ENCODE measurements around the gene EXOSC5. TPM values are rescaled to one million over a fixed set of nuclear protein-coding genes. Genes with fewer than 3 reads are reported as not detected.

Gene EXOSC5
- total and polyA plus RNA-seq, 8 donors: 10.7 to 33.7 (median 14.5) TPM

GRCh38 chr19:41415154-41415571 is 18.0 kb upstream of the EXOSC5 start:
- Histone ChIP-seq H3K27me3 (no peaks in the 10 kb centered on the region), H3K4me1 (peaks cover under 1 to 2% (median 1%) of the 10 kb centered on the region in 3 donors), H3K36me3 (peaks cover 4 to 40% (median 16%) of the 10 kb centered on the region in 3 donors), H3K9me3 (no peaks in the 10 kb centered on the region), H3K4me3 (no peak overlapping the region), H3K27ac (no peak overlapping the region)
- no peak for TF ChIP-seq CTCF (IDR thresholded peaks at IDR 0.05)
- intact Hi-C loops (cut with DNase I): no loop called here
- 78 to 88% methylated on average over 9 of the region's 9 CpGs for WGBS, 2 donors
- peak in 3 of 4 donors; percentile 15 to 67 (median 67) for ATAC-seq
- DNase-seq: peak in 1 of 6 donors; percentile 39
- no peak for FAIRE-seq

GRCh38 chr19:41414461-41414860 is 17.3 kb upstream of the EXOSC5 start:
- Histone ChIP-seq H3K27ac (no peak overlapping the region), H3K27me3 (no peaks in the 10 kb centered on the region), H3K9me3 (no peaks in the 10 kb centered on the region), H3K4me1 (peaks cover 6 to 9% (median 8%) of the 10 kb centered on the region in 3 donors), H3K4me3 (no peak overlapping the region), H3K36me3 (peaks cover 0 to 33% (median 10%) of the 10 kb centered on the region in 3 donors)
- no peak for FAIRE-seq
- TF ChIP-seq CTCF (IDR thresholded peaks at IDR 0.05): no peak
- intact Hi-C loops (cut with DNase I): no loop called here
- no peak for DNase-seq
- WGBS, 2 donors: 90 to 93% methylated on average over 9 of the region's 9 CpGs
- no peak for ATAC-seq

- intact Hi-C loops (cut with DNase I): no loop called here
- DNase-seq (peak in 1 of 6 donors; percentile 48), ATAC-seq (no peak), FAIRE-seq (no peak)
- TF ChIP-seq CTCF (IDR thresholded peaks at IDR 0.05): no peak
- H3K9me3 ChIP-seq: no peaks in the 10 kb centered on the region
- H3K4me1 ChIP-seq: peaks cover 6 to 13% (median 13%) of the 10 kb centered on the region in 3 donors
- H3K36me3 ChIP-seq: peaks cover 0 to 28% (median 6%) of the 10 kb centered on the region in 3 donors
- no peak overlapping the region for H3K27ac ChIP-seq
- 91 to 92% methylated on average over 10 of the region's 10 CpGs for WGBS, 2 donors
- no peak overlapping the region for H3K4me3 ChIP-seq
- no peaks in the 10 kb centered on the region for H3K27me3 ChIP-seq
Observed at GRCh38 chr19:41413947-41414346, 16.8 kb upstream of the EXOSC5 start.

GRCh38 chr19:41412953-41413352 is 15.8 kb upstream of the EXOSC5 start:
- no peak for TF ChIP-seq CTCF (IDR thresholded peaks at IDR 0.05)
- no peaks in the 10 kb centered on the region for H3K9me3 ChIP-seq
- no peak for DNase-seq
- H3K27me3 ChIP-seq: no peaks in the 10 kb centered on the region
- FAIRE-seq: no peak
- no peak overlapping the region for H3K27ac ChIP-seq
- intact Hi-C loops (cut with DNase I): no loop called here
- WGBS, 2 donors: 93 to 98% methylated on average over 5 of the region's 5 CpGs
- H3K4me1 ChIP-seq: peaks cover 6 to 21% (median 15%) of the 10 kb centered on the region in 3 donors
- no peak overlapping the region for H3K4me3 ChIP-seq
- ATAC-seq: no peak
- peaks cover 0 to 23% (median 4%) of the 10 kb centered on the region in 3 donors for H3K36me3 ChIP-seq

- intact Hi-C loops (cut with DNase I): no loop called here
- ATAC-seq: peak in 1 of 4 donors; percentile 10
- peak overlapping the region in 2 of 4 donors; percentile 7 to 39 for H3K27ac ChIP-seq
- peaks cover 0 to 23% (median 4%) of the 10 kb centered on the region in 3 donors for H3K36me3 ChIP-seq
- no peak for FAIRE-seq
- peak in 1 of 6 donors; percentile 62 for DNase-seq
- H3K4me1 ChIP-seq: peaks cover 6 to 21% (median 15%) of the 10 kb centered on the region in 3 donors
- H3K27me3 ChIP-seq: no peaks in the 10 kb centered on the region
- WGBS, 2 donors: 60 to 83% methylated on average over 11 of the region's 11 CpGs
- no peaks in the 10 kb centered on the region for H3K9me3 ChIP-seq
- TF ChIP-seq CTCF (IDR thresholded peaks at IDR 0.05): no peak
- H3K4me3 ChIP-seq: no peak overlapping the region
Observed at GRCh38 chr19:41411968-41412265, 14.8 kb upstream of the EXOSC5 start.

Measured in pancreas (tissue), 10 donors.